ENCODE measurements around the gene NTNG1. TPM values are rescaled to one million over a fixed set of nuclear protein-coding genes. Genes with fewer than 3 reads are reported as not detected.

Gene NTNG1
- total RNA-seq, 1 experiment from 2014 or later: not detected

DNA sequence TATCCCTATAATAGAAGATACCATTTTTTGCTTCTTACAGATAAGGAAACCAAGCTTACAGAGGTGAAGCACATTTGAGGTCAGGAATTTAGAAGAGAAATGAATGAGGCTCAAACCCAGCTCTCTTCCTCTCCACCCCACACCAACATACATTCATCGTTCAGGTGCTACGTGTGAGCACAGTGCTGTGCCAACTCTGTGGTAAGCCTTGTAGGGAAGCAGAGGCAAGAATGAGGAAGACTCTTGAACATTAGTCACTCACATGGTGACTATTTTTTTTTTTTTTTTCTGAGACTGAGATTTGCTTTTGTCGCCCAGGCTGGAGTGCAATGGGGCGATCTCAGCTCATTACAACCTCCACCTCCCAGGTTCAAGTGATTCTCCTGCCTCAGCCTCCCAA lies 314.0 kb downstream of the NTNG1 start:
- no peak for DNase-seq (ENCODE audit: low spot score)

DNA sequence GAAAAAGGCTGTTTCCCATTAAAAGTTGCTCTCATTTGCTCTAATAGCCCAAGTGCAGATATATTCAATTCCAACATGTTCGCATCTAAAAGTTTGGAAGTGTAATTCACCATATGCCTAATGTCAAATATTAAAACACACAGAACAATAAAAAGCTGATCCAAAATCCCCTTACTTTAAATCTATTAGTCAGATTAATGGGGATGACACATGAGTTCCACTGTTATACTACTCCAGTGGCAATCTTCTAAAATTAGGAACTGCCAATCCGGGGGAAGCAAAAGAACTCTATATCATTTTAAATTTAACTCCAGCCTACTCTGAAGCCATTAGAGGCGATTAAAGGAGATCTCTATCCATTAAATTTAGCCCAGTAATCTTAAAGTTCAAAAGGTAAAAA lies 317.1 kb downstream of the NTNG1 start:
- no peak for DNase-seq (ENCODE audit: low spot score)

DNA sequence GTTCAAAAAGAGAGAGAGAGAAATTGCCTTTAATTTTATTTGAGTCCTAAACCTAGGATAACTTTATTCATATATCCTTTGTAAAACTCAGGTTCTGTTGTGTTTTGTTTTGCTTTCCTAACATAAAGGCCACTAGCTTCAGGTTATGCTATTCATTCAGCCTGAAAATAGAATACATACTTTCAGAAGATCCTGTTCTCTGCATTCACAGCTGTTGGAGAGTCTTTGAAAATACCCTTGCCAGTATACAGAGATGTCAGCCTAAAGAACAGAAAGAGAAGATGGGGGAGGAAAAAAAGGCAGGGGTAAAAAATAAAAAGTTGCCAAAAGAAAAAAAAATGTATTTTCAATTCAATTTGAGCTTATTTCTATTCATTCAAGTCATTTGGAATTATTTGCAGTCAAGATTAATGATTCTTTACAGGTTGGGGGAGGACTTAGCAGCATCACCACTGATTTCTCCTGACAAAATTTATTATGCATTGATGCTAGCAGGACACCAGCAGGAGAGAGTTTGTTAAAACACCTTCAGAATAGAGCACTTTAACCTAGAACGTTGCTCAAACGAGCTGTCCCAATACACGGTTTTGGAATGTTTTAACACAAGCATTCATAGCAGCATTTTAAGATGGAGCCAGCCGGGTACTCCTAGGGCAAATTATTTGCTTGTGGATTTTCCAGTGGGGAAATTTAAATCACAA lies 318.5 kb downstream of the NTNG1 start:
- no peak for DNase-seq (ENCODE audit: low spot score)

DNA sequence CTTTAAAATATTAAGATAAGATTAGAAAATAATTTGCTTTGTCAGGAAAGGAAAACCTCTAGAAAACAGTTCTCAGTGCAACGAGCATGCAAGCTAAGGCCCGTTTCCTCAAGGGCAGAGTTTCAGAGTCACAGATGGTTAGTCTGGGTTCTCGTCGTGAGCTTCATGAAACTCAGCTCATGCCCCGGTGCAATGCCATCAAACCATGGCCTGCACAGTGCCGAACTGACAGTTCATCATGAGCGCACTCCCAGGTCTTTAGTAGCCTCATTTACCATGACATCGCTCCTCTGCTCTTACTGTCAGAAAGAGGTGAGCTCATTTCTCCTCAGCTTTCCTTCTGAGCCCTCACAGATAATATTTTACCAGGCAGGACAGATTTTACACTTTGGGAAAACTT lies 319.2 kb downstream of the NTNG1 start:
- no peak for DNase-seq (ENCODE audit: low spot score)

DNA sequence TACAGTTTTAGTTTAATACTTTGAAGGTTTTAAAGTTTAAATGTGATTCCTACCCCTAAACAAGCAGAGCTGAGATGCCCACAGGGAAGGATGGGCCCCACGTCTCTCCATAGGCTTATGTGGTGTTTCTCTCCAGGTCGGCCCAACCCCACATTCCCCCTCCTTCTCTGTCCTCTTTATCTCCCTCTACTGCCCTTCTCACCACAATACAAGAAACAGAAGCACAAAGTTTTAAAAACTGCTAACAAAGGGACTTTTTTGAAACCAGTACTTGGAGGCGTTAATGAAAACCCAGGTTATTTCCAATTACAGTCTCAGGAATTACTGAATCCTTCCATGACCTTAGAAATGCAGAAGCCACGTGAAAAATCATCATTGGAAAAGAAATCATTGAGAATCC lies 324.0 kb downstream of the NTNG1 start:
- DNase-seq (ENCODE audit: low spot score): no peak

DNA sequence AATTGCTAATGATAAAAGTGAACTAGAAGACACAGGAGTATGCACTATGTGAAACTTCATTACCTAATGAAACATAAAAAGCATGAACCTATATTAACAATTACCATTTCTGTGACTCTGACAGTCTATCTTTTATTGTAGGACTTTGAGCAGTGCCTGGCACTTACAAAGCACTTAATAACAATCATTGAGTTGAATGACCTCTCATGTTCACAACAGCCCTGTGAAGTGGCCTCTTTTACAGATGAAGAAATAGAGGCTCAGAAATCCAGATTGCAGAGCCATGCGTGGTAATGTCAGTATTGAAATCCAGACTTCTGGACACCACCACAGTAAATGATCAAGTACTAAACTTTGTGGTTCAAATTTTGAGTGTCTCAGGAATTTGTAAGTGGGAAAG lies 326.4 kb downstream of the NTNG1 start:
- no peak for DNase-seq (ENCODE audit: low spot score)

DNA sequence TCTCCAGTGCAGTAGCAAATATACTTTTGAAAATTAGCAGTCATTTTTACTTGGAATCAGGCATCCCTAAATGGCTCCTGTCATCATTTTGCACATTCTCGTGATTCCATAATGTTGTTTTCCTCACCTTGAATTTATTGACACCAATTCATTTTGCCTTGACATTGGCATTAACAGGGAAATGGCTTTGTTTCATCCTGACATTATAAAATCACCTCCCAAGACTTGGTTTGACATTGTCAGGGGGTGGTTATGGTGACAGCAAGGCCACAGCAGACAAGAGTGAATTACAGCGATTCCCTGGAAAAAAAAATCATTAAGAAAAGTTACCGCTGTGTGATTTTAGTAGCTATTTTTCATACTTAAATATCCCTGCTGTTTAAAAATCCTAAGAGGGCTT lies 327.0 kb downstream of the NTNG1 start:
- DNase-seq (ENCODE audit: low spot score): no peak

DNA sequence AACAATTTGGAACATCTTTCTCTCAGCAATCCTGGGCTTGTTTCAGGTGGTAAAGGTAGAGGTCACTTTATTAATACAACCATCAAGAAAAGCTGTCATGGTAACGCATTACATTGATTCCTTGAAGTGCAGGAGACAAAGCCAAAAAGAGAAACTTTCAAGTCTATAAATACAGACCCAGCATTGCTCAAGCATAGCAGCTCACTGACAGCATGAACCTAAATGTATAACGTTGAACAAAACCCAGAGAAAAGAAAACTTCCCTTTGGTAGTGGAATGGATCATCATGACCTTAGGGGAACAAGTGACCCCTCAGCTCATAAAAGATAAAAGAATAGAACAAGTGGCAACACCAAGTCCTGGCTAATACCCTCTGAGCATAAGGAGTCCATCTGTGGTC lies 332.2 kb downstream of the NTNG1 start:
- no peak for DNase-seq (ENCODE audit: low spot score)

DNA sequence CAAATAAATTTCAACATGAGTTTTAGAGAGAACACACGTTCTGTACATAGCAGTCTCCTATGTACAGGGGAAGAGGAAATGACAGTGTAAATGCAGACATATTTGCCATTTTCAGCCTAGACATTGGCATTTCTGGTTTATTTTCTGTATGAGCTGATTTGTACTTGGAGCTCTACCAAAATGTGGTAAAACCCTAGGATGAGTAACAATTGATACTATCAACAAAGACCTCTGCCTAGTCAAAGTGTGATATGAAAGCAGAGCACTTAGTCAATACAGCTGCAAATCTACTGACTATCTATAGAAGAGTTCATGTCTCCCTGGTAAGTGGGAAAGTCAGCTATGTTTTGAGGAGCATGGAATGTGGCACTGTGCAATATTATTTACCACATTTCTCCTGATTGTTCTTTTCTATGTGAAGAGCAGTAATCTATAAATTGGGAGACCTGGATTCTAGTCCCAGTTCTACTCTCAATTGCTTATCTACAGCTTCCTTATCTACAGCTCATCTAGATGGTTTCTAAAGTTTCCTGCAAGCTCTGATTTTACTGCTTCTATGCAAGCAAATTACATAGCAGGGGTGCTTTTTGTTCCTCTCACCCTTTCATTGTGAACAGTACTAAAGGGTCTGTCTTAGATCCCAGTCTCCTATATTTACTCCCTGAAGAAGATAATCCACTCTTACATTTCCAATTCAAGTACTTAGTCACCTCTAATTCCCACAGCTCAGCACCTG lies 334.2 kb downstream of the NTNG1 start:
- no peak for DNase-seq (ENCODE audit: low spot score)

DNA sequence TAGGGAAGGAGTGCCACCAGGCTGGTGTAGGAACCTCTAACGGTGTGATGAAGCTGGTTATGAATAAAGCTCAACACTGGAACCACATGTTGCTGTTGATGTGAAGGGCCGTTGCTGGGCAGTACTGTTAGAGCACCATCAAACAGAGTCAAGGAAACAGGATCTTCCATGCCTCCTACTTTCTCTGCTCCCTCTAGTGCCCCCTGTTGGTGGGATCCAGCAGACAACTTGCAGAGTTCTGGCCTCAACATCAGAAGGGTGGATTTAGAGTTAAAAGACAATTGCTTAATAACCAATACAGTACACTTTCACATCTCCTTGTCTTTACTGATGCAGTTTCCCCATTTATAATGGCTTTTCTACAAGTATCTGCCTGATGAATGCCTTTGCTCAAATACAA lies 336.4 kb downstream of the NTNG1 start:
- DNase-seq (ENCODE audit: low spot score): no peak

DNA sequence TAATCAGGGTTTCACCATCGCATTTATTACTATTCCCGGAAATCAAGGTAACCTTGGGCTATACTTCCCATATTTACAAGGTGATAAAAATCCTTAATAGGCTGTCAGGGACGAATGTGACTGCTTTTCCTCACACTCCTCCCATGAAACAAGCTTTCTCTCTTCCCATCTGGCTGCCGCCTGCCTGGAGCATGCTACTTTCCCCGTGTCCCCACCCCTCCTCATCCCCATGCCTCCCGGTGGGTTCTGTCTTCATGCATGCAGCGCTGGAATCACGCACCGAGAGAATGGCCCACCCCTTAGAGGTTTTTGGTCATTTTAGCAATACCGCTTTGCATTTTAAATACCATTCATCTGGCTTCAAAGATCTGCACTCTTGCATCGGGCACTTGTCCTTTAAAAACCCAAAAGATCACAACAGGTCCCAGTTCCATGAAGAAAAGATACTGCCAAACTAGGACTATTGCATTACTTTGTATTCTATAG lies 339.1 kb downstream of the NTNG1 start:
- no peak for DNase-seq (ENCODE audit: low spot score)

DNA sequence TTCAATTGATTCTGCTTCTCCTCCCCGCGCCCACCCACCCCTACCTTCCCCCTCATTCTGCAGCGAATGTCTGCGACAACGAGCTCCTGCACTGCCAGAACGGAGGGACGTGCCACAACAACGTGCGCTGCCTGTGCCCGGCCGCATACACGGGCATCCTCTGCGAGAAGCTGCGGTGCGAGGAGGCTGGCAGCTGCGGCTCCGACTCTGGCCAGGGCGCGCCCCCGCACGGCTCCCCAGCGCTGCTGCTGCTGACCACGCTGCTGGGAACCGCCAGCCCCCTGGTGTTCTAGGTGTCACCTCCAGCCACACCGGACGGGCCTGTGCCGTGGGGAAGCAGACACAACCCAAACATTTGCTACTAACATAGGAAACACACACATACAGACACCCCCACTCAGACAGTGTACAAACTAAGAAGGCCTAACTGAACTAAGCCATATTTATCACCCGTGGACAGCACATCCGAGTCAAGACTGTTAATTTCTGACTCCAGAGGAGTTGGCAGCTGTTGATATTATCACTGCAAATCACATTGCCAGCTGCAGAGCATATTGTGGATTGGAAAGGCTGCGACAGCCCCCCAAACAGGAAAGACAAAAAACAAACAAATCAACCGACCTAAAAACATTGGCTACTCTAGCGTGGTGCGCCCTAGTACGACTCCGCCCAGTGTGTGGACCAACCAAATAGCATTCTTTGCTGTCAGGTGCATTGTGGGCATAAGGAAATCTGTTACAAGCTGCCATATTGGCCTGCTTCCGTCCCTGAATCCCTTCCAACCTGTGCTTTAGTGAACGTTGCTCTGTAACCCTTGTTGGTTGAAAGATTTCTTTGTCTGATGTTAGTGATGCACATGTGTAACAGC lies 339.9 kb downstream of the NTNG1 start:
- no peak for DNase-seq (ENCODE audit: low spot score)

DNA sequence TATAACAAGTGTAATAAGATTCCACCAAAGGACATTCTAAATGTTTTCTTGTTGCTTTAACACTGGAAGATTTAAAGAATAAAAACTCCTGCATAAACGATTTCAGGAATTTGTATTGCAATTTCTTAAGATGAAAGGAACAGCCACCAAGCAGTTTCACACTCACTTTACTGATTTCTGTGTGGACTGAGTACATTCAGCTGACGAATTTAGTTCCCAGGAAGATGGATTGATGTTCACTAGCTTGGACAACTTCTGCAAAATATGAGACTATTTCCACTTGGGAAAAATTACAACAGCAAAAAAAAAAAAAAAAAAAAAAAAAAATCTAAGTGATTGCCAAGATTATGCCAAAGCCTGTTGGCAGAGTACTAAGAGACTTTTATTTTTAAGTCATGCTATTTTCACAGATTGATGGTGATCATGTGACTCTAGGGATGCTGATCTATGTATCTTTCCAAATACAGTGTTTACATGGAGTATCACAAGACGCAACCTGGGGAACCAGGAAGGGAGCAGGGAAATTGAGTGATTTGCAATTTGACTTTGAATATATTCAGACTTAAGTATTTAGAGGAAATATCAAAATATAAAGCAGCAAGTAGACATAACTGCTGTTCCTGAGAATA lies 341.0 kb downstream of the NTNG1 start:
- DNase-seq (ENCODE audit: low spot score): no peak

DNA sequence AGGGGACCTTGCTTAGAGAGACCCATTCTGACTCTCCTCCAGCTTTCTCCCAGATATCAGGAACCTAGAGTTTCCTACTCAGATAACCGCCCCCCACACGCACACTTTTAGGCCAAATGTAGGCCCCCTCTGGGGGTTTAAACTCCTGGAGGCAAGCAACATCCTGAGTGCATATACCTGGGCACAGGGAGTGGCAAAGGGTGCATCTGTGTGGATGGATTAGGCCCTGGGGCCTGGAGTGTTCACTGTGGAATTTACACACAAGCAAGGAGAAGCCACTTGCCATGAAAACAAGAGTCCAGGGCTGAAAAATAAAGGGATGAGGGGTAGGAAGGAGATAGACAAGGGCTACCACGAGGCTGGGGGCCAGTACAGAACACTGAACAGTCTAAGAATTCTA lies 343.1 kb downstream of the NTNG1 start:
- DNase-seq (ENCODE audit: low spot score): no peak

DNA sequence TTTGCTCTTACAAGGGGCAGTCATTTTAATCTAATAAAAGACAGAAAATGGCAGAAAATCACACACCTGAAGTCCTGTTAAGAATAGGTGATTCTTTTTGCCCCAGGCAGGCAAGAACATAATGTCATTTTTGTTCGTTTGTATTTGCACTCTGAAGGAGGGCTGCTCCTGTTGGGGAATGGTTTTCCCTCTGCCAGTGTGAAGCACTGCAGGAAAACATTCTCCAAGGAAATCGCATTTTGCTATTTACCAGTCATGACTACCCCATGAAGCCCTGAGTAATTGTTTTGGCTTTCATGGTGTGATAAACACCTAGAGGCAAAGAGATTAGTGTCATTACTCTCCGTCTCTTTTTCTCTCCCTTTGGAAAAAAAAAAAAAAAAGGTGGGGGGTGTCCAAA lies 345.5 kb downstream of the NTNG1 start:
- DNase-seq (ENCODE audit: low spot score): no peak

DNA sequence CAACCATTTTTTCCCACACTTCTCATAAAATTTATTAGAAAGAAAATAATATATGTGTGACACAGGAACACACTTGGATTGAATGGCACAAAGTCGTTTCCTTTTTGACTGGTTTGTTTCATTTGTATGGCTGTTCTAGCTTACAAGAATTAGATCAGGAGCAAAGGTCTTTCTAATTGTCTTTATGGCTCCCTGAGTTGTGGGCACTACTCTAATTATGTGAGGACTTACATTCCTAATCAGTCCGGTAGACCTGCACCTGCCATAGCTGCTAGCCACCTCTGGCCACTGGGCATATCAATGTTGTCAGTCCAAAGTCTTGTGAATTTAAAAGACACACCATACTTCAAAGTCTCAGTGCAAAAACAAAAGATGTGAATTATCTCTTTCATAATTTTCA lies 346.7 kb downstream of the NTNG1 start:
- DNase-seq (ENCODE audit: low spot score): no peak

DNA sequence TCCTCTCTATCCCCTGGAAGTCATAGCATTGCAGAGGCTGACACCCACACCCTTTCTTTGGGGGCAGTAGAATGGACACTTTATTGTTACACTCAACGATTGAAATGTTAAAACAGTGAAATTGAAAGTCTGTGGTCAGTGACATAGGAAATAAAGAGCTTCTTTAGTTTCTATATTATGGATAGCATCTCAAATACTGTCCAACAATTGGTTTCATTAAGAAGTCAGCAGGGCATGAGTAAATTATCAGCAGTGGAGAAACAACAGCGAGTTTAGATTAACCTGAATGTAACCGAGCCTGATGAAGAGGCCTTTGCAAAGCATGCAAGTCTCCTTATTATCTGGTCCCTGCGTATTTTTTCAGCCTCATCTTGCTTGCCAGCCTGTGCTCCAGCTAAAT lies 350.7 kb downstream of the NTNG1 start:
- no peak for DNase-seq (ENCODE audit: low spot score)

DNA sequence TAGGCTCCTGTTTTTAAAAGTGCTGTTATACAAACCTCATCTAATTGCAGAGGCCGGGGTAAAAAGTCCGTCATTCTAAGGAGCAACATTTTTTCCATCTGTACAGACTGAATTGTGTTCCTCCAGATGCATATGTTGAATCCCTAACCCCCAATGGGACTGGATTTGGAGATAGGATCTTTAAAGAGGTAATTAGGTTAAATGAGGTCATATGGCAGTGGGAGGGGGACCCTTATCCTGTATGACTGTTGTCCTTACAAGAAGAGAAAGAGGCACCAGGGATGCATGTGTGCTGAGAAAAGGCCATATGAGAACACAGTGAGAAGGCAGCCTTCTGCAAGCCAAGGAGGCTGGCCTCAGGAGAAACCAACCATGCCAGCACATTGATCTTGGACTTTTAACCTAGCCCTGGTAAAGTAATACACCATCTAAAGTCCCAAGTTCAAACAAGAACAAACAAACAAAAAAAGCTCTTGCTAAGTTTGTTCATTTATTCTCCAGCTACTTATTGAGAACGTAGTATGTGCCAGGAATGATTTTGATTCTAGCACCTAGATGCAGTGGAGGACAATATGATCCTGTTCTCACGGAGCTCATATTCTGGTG lies 352.4 kb downstream of the NTNG1 start:
- no peak for DNase-seq (ENCODE audit: low spot score)

DNA sequence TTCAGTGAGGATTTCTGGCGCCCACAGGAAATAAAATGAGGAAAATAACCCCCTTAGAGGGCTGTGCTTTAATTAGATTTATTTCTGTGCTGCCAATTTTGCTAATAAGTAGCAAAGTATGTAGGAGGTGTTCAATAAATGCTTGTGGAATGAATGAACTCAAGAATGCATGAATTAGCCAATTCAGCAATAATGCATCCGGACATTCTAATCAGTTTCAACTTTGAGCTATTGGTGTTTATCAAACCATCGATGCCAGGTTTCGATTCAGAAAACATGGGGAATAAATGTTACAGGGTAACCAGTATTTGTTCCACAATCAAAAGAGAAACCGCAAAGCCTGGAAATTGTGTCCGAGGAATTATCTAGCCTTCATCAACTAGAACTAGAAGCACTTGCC lies 353.2 kb downstream of the NTNG1 start:
- no peak for DNase-seq (ENCODE audit: low spot score)

DNA sequence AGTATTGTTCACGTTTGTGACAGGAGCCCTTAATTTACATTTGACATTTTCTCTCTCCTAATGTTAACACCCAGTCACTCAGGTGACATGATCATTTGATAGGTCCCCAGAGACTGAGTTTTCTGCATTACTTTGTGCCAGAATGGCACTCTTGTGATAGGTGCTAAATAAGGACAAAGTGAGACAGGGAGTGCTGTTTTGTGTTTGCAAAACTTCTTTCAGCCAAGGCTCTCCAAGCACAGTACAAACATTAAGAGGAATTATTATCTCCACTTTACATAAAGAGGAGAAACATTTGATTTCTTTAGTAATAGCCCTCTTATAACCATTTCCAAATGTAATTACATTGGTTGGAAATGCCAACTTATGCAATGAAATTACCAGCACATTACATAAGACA lies 355.2 kb downstream of the NTNG1 start:
- no peak for DNase-seq (ENCODE audit: low spot score)

DNA sequence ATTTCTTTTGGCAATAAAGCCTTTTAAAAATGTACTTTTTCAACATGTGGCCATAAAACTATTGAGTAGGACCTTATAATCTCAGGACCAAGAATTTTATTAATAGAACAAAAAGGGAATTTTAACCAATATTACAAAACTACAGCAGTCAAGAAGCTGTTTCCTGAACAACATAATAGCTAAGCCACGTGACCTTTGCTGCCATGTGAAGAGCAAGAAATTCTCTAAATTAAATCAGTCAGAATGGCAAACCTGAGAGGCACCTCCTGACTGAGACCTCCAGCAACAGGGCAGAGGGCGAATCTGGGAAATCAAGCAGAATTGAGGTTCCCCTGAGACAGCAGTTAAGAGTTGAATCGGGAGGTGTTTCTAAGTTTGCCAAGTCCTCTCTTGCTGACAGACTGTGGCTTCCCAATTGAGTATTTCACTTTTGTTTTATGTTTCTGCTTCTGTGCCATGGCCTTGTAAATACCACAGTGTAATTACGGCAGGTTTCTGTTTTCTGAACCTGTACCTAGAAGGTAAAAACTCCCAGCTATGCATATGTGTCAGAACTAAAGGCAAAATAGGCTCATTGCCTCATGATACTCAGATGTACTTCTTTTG lies 358.4 kb downstream of the NTNG1 start:
- DNase-seq (ENCODE audit: low spot score): no peak

All from A172 (cell line).